Activated CD4-positive, CD25-positive, alpha-beta regulatory T cell treated with anti-CD3 and anti-CD28 coated beads, Interleukin-2, amount 50 U/mL, for 24 hours (primary cell): ENCODE data around the gene RTN4.

Experiments used
- ATAC-seq, 2 donors: fragments of 150-1000 bp; cut with Tn5 transposase; one replicate each; pipeline ENCODE4 v1.10.0; 2021; ENCODE audit warnings: mild to moderate bottlenecking in 1 of 2, moderate library complexity in 1 of 2

The RTN4 gene

GRCh38 chr2:54948120-54948519 is 102.1 kb downstream of the RTN4 start:
- ATAC-seq: no peak

- no peak for ATAC-seq
Observed at GRCh38 chr2:54947646-54948045, 102.6 kb downstream of the RTN4 start.

GRCh38 chr2:54947136-54947535 is 103.1 kb downstream of the RTN4 start:
- ATAC-seq: no peak

GRCh38 chr2:54946220-54946805 is 103.9 kb downstream of the RTN4 start:
- ATAC-seq: no peak

GRCh38 chr2:54945391-54946219 is 104.6 kb downstream of the RTN4 start:
- ATAC-seq: peak in 1 of 2 donors; percentile 55

GRCh38 chr2:54944724-54945326 is 105.4 kb downstream of the RTN4 start:
- ATAC-seq: no peak

- ATAC-seq: peak; percentile 24 to 41
Observed at GRCh38 chr2:54942373-54942772, 107.9 kb downstream of the RTN4 start.

- no peak for ATAC-seq
Observed at GRCh38 chr2:54941248-54941984, 108.8 kb downstream of the RTN4 start.

- ATAC-seq: no peak
Observed at GRCh38 chr2:54940723-54941122, 109.5 kb downstream of the RTN4 start.

- no peak for ATAC-seq
Observed at GRCh38 chr2:54939446-54940118, 110.7 kb downstream of the RTN4 start.

- ATAC-seq: no peak
Observed at GRCh38 chr2:54936766-54937165, 113.5 kb downstream of the RTN4 start.

- no peak for ATAC-seq
Observed at GRCh38 chr2:54935389-54935788, 114.9 kb downstream of the RTN4 start.

- no peak for ATAC-seq
Observed at GRCh38 chr2:54931473-54931872, 118.8 kb downstream of the RTN4 start.

GRCh38 chr2:54928719-54929118 is 121.5 kb downstream of the RTN4 start:
- no peak for ATAC-seq

- ATAC-seq: no peak
Observed at GRCh38 chr2:54927751-54928615, 122.3 kb downstream of the RTN4 start.

- no peak for ATAC-seq
Observed at GRCh38 chr2:54927085-54927750, 123.0 kb downstream of the RTN4 start.

- ATAC-seq: no peak
Observed at GRCh38 chr2:54925022-54925421, 125.2 kb downstream of the RTN4 start.

- no peak for ATAC-seq
Observed at GRCh38 chr2:54924121-54924520, 126.1 kb downstream of the RTN4 start.
